GM20000 (cell line): Measurements from ENCODE around the gene RFX3.

Source experiments
- DNase-seq: peaks from one replicate; pipeline ENCODE4 v3.0.0; 2012; ENCODE audit warnings: low spot score
- TF ChIP-seq, protein P1 (sequence below): IDR thresholded peaks from 2 replicates; pipeline ENCODE4 v1.5.1; 2012; ENCODE audit warnings: mild to moderate bottlenecking, control low read depth; ENCODE audit errors: extremely low read depth, missing control alignments

RFX3 gene

DNA sequence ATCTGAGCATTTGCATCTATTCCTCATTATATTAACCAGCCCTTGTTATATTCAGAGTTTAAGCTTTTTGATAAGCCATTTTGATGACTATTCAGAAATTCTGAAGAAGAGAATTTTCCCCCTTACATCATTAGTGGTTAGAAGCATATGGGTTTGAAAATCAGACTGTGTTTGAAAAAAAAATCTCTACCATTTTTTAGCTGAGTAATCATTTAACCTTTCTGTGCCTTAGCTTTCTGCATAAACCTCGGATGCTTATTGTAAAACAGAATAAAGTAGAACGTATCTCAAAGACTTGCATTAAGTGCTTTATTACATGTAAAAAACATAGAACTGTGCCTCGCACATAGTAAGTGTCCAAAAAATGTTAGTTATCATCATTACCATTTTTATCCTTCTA is 278.6 kb downstream of the RFX3 start:
- DNase-seq = no peak
- TF ChIP-seq, protein P1, sequence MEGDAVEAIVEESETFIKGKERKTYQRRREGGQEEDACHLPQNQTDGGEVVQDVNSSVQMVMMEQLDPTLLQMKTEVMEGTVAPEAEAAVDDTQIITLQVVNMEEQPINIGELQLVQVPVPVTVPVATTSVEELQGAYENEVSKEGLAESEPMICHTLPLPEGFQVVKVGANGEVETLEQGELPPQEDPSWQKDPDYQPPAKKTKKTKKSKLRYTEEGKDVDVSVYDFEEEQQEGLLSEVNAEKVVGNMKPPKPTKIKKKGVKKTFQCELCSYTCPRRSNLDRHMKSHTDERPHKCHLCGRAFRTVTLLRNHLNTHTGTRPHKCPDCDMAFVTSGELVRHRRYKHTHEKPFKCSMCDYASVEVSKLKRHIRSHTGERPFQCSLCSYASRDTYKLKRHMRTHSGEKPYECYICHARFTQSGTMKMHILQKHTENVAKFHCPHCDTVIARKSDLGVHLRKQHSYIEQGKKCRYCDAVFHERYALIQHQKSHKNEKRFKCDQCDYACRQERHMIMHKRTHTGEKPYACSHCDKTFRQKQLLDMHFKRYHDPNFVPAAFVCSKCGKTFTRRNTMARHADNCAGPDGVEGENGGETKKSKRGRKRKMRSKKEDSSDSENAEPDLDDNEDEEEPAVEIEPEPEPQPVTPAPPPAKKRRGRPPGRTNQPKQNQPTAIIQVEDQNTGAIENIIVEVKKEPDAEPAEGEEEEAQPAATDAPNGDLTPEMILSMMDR = no peak

DNA sequence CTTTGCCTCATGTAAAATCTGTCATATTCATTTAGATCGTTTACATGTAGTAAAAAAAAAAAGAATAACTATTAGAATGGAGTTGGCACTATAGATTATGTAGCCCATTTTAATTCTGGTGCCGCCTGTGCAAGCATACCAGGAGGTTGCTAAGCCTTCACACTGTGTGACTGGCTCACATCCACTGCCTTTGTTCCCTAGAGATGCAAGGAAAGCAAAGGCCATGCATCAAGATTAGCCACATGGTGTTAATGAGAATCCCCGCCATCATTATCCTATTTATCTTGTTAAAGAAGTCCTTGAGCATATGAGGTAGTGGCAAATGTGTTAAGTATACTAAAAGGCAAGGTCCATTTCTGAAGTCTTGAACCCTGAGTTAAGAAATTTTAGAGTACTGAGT is 279.6 kb downstream of the RFX3 start:
- DNase-seq = no peak
- TF ChIP-seq, protein P1 = no peak

DNA sequence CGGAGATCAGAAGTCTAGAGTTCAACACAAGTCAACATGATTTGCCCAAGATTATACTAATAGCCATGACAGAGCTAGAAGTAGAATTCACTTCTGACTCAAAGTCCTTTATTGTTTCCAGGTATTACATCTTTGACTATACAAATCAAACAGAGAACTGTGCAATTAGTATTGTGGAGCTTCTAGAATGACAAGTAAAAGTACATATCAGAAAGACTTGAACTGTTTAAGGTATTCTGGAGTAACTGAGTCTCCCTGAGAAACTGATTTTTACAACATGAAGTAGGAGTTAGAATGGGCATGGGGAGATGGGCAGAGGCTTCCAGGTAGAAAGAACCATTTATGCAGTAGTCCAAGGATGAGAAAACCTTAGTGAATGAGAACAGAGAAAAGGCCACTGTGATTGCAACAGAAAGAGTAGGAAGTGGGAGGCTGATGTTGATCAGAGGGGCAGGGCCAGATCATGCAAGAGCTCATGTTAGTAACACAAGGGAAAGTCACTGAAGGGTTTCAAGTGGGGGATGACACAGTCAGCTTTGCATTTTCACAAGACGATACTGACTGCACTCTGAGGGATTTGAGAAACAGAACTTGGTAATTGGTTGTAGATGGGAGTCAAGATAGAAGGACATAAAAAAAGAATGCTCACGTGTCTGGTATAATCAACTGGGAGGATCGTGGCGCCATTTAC is 280.7 kb downstream of the RFX3 start:
- DNase-seq = peak; percentile 33

DNA sequence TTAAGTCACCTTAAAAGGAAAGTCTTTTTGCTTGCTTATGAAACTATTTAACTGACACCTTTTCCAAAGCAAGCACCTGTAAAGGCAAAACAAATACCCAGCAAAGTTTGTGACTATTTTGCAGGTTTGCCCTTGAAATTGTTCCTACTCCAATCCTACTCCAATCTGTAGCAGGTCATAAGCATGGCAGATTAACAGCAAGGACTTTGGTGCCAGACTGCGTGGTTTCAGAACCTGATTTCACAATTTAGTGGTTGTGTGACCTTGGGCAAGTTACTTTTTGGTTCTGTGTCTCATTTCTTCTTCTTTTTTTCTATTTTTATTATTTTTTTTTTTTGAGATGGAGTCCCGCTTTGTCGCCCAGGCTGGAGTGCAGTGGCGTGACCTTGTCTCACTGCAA is 282.1 kb downstream of the RFX3 start:
- TF ChIP-seq, protein P1 = no peak
- no peak for DNase-seq

More for the DNA sequence above, 280.7 kb downstream of the RFX3 start:
- TF ChIP-seq, protein P1 = no peak

DNA sequence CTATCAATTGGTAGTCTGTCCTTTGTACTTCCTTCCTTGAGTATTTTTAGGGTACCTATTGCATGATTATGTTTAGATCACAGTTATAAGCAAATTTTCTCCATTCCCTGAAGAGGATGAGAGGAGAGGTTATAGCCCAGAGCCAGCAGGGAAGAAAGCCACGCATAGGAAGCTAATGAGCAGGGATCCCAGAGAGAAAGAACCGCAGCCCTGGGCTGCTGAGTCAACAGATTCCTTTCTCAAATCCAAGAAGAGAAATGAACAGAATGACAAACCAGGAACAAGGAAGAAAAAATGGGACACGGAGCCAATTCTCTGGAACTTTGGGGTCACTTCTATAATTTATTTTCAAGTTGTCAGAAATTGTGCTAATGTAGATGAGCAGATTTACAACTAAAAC is 284.5 kb downstream of the RFX3 start:
- TF ChIP-seq, protein P1 = no peak

DNA sequence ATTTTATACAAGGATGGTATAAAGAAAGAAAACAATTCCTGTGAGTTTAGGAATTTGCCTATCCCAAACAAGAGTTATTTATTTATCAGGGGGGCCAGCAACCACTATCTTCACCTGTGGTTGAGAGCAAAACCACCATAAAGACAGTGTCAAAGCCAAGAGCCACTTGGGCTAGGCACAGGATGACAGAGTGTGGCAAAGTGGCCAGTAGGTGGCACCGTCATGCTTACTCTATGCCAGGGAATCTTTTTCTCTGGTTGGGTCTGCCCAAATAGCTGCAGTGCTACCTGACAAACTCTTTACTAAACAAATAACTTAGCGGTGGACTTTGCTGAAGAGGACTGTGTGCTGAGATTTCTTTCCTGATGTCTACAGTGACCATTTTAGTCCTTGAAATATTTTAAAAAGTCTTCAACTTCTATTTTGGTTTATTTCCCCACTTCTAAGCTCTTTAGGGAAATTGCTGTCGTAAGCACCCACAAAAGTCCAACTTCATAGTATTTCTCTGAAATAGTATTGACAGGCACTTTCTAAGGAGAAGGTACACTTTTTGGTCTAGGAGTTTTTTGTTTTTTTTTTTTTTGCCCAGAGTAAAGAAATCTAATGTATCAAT is 285.0 kb downstream of the RFX3 start:
- peak; percentile 63 for DNase-seq
- TF ChIP-seq, protein P1 = peak; percentile 80

More for the DNA sequence above, 284.5 kb downstream of the RFX3 start:
- DNase-seq = no peak

DNA sequence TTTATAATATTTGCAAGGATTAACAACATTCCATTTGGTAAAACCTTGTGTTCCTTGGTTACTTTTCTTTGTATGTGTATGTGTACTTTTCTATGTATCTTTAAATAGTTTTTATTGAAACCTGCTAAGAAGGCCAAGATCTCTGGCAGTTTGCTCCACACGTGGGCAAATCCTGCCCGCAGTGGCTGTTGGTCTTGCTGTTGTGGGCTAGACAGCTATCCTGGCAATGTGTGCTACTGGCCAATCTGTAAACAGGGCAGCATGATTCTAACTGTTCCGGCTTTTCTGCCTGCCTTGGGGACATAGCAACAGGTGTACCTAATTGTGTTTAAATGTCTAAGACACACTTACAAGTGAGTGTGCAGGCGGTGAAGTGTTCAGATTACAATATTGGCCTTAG is 286.6 kb downstream of the RFX3 start:
- DNase-seq = no peak
- TF ChIP-seq, protein P1 = no peak
